ENCODE results near the gene AHNAK2. TPM values are rescaled to one million over a fixed set of nuclear protein-coding genes. Genes with fewer than 3 reads are reported as not detected.
"Not testable (repeated sequence)": the region's sequence is repeated elsewhere in the genome, so short reads cannot be mapped to it uniquely, and the experiment has no call there.

The AHNAK2 gene
- total and polyA plus RNA-seq, 9 of the 15 experiments (the other 6 are each of a cell fraction or from before 2014, with no cell fraction given) = 0.04 to 0.09 (median 0.04) TPM; not detected in 6

GRCh38 chr14:104945986-104946965, 31.9 kb downstream of the AHNAK2 start:
- H3K9me3 ChIP-seq (replicated peaks; ENCODE audit: control insufficient read depth, insufficient read depth, low read depth, low read length); H3K27ac ChIP-seq (ENCODE audit: extremely low read depth, low read depth, low read length); in situ Hi-C loops (cut with MboI); FAIRE-seq; H3K79me2 ChIP-seq (ENCODE audit: control insufficient read depth, insufficient read depth, low read length); H3K9me1 ChIP-seq (ENCODE audit: control insufficient read depth, insufficient read depth, low read length); intact Hi-C loops (cut with micrococcal nuclease); H3K9ac ChIP-seq (ENCODE audit: insufficient read depth in 1 of 2, low read depth in 2 of 2, low read length in 2 of 2); BruUV-seq (replicated peaks); H3K36me3 ChIP-seq (ENCODE audit: control insufficient read depth, insufficient read depth, low read length); H4K20me1 ChIP-seq (replicated peaks; ENCODE audit: control insufficient read depth, insufficient read depth, low read length); H3K4me1 ChIP-seq (replicated peaks in 1 of 2; ENCODE audit: control insufficient read depth in 2 of 2, insufficient read depth in 2 of 2, low read length in 2 of 2); H2AFZ ChIP-seq (ENCODE audit: low read depth, low read length); H3K4me2 ChIP-seq (ENCODE audit: insufficient read depth, low read length); ATAC-seq; H3K4me3 ChIP-seq; CTCF ChIA-PET (ENCODE audit: low intra/inter-chr PET ratio); DNase-seq (ENCODE audit: extremely low read depth in 1 of 4, low spot score in 3 of 4): not testable (repeated sequence)
- POLR2A ChIA-PET = interaction anchor here (0.6 kb wide), 1 partner anchor 35 kb away, joined by 3 read pairs; no protein-coding TSS in a partner anchor
- 0% methylated on average over 3 of the region's 43 CpGs for WGBS (ENCODE audit: insufficient coverage, low coverage, missing lambda C conversion rate)
- H3K27me3 ChIP-seq (ENCODE audit: control insufficient read depth in 2 of 2, insufficient read depth in 2 of 2, low read length in 2 of 2) = peaks cover 2 to 37% of the 10 kb centered on the region in 2 experiments; a peak in 4 of 5 replicates

- H3K9me3 ChIP-seq (replicated peaks; ENCODE audit: control insufficient read depth, insufficient read depth, low read depth, low read length); H3K4me2 ChIP-seq (ENCODE audit: insufficient read depth, low read length): not testable (repeated sequence)
- WGBS (ENCODE audit: insufficient coverage, low coverage, missing lambda C conversion rate) = 4% methylated on average over 6 of the region's 20 CpGs
Measured at GRCh38 chr14:104945266-104945665, 32.9 kb downstream of the AHNAK2 start.

GRCh38 chr14:104944436-104945205, 33.6 kb downstream of the AHNAK2 start:
- FAIRE-seq; H2AFZ ChIP-seq (ENCODE audit: low read depth, low read length); H3K9me3 ChIP-seq (replicated peaks; ENCODE audit: control insufficient read depth, insufficient read depth, low read depth, low read length); CTCF ChIA-PET (ENCODE audit: low intra/inter-chr PET ratio); H4K20me1 ChIP-seq (replicated peaks; ENCODE audit: control insufficient read depth, insufficient read depth, low read length); H3K27ac ChIP-seq (ENCODE audit: extremely low read depth, low read depth, low read length); H3K4me3 ChIP-seq; H3K9me1 ChIP-seq (ENCODE audit: control insufficient read depth, insufficient read depth, low read length); H3K4me2 ChIP-seq (ENCODE audit: insufficient read depth, low read length); ATAC-seq; H3K9ac ChIP-seq (ENCODE audit: insufficient read depth in 1 of 2, low read depth in 2 of 2, low read length in 2 of 2); H3K4me1 ChIP-seq (replicated peaks in 1 of 2; ENCODE audit: control insufficient read depth in 2 of 2, insufficient read depth in 2 of 2, low read length in 2 of 2); in situ Hi-C loops (cut with MboI); H3K36me3 ChIP-seq (ENCODE audit: control insufficient read depth, insufficient read depth, low read length); H3K79me2 ChIP-seq (ENCODE audit: control insufficient read depth, insufficient read depth, low read length); intact Hi-C loops (cut with micrococcal nuclease); BruUV-seq (replicated peaks); DNase-seq (ENCODE audit: extremely low read depth in 1 of 4, low spot score in 3 of 4): not testable (repeated sequence)
- H3K27me3 ChIP-seq (ENCODE audit: control insufficient read depth in 2 of 2, insufficient read depth in 2 of 2, low read length in 2 of 2) = peaks cover 2 to 44% of the 10 kb centered on the region in 2 experiments; a peak in 4 of 5 replicates
- POLR2A ChIA-PET = interaction anchor here (1.2 kb wide), 1 partner anchor 10 kb away, joined by 3 read pairs; no protein-coding TSS in a partner anchor
- 3% methylated on average over 20 of the region's 29 CpGs for WGBS (ENCODE audit: insufficient coverage, low coverage, missing lambda C conversion rate)

More at GRCh38 chr14:104945266-104945665, 32.9 kb downstream of the AHNAK2 start:
- intact Hi-C loops (cut with micrococcal nuclease); FAIRE-seq; ATAC-seq; H3K4me1 ChIP-seq (replicated peaks in 1 of 2; ENCODE audit: control insufficient read depth in 2 of 2, insufficient read depth in 2 of 2, low read length in 2 of 2); H4K20me1 ChIP-seq (replicated peaks; ENCODE audit: control insufficient read depth, insufficient read depth, low read length); in situ Hi-C loops (cut with MboI); DNase-seq (ENCODE audit: extremely low read depth in 1 of 4, low spot score in 3 of 4); H3K27ac ChIP-seq (ENCODE audit: extremely low read depth, low read depth, low read length); H3K4me3 ChIP-seq; CTCF ChIA-PET (ENCODE audit: low intra/inter-chr PET ratio); H3K9ac ChIP-seq (ENCODE audit: insufficient read depth in 1 of 2, low read depth in 2 of 2, low read length in 2 of 2); BruUV-seq (replicated peaks); H2AFZ ChIP-seq (ENCODE audit: low read depth, low read length); H3K9me1 ChIP-seq (ENCODE audit: control insufficient read depth, insufficient read depth, low read length); H3K79me2 ChIP-seq (ENCODE audit: control insufficient read depth, insufficient read depth, low read length); H3K36me3 ChIP-seq (ENCODE audit: control insufficient read depth, insufficient read depth, low read length): not testable (repeated sequence)
- POLR2A ChIA-PET = interaction anchor here (1.2 kb wide), 1 partner anchor 11 kb away, joined by 3 read pairs; no protein-coding TSS in a partner anchor
- peaks cover 2 to 44% of the 10 kb centered on the region in 2 experiments; a peak in 4 of 5 replicates for H3K27me3 ChIP-seq (ENCODE audit: control insufficient read depth in 2 of 2, insufficient read depth in 2 of 2, low read length in 2 of 2)

Data from K562 (cell line).